Lower leg skin (tissue), 4 donors: Measurements from ENCODE around the gene CNNM2. TPM values are rescaled to one million over a fixed set of nuclear protein-coding genes. Genes with fewer than 3 reads are reported as not detected.

Experiments used
- DNase-seq, 2 donors: peaks; one replicate each; pipeline ENCODE4 v3.0.0-alpha.2; 2019; ENCODE audit warnings: low spot score in 2 of 2
- H3K4me3 ChIP-seq: fragments of 200-600 bp; sonication (generic); 2 replicates; pipeline ENCODE4 v1.5.1; 2017; ENCODE audit warnings: mild to moderate bottlenecking, low read depth; ENCODE audit not compliant: poor library complexity, severe bottlenecking
- CTCF ChIP-seq, 3 donors: fragments of 450-650 bp; IDR thresholded peaks; one replicate each; pipeline ENCODE4 v1.5.1; 2016; ENCODE audit warnings: antibody characterized with exemption in 3 of 3, mild to moderate bottlenecking in 3 of 3, moderate library complexity in 2 of 3
- POLR2A ChIP-seq, 2 donors: fragments of 450-650 bp; IDR thresholded peaks; one replicate each; pipeline ENCODE4 v1.6.1; 2016 to 2017; ENCODE audit warnings: antibody characterized with exemption in 2 of 2, mild to moderate bottlenecking in 1 of 2, moderate library complexity in 1 of 2
- WGBS, 2 donors: methylation state at CpG; one replicate each; pipeline ENCODE4 v1.1.5; 2018; 5-methylcytosine and 5-hydroxymethylcytosine counted together
- intact Hi-C: fragments of 100-400 bp; cut with DNase I; formaldehyde crosslinking; loops from one replicate; pipeline ENCODE4 v1.15.0; 2023; ENCODE audit warnings: low total_unique reads
- total RNA-seq, 4 donors: library from RNA; depleted of rRNA; stranded (reverse); fragments of >200 nt; gene quantifications; one replicate each; pipeline ENCODE4 v1.1.0, GENCODE V29; 2016

The CNNM2 gene
- total RNA-seq, 4 donors from 2014 or later, result 9.6 to 21.9 (median 14.5) TPM

DNA sequence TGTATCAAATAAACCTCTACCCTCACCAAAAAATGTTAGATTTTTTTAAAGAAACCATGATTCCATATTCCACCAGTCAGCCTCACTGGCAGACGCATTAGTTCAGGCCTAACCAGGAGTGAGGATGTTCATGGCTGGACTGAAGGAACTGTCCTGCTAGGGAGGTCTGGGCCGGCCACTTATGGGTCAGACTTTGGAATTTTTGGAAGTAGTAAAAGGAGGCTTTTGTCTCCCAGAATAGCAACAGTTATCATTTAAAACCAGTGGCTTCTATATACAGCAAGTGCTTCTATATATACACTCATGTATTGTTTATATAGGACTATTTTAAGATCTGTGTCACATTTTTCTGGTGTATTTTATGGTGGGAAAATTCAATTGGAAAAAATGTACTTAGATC is 120.5 kb downstream of the CNNM2 start:
- WGBS, 2 donors, result 79 to 88% methylated on average over 2 of the region's 2 CpGs
- no peak for TF ChIP-seq CTCF (IDR thresholded peaks at IDR 0.05)
- TF ChIP-seq POLR2A (IDR thresholded peaks at IDR 0.05), result no peak

DNA sequence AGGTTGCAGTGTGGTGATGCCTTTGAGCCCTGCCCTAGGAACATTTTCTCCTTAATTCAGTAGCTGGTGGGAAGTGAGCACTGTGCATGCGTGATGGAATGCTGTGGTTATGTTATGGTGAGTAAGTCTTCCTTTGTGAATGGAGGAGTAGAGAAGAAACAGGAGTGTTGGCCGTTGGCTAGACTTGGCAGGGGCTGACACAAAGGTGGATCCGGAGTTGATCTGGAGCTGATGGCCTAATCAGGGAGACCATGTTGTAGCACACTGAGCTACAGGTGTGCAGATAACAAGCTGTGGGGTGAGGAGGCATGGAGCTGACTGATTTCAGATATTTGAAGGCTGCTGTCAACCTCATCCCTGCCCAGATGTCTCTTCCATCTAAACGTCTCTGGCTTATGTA is 122.3 kb downstream of the CNNM2 start:
- DNase-seq, result no peak
- intact Hi-C loops, result no loop called here
- WGBS, 2 donors, result 85 to 86% methylated on average over 4 of the region's 4 CpGs
- H3K4me3 ChIP-seq, result no peak overlapping the region
- TF ChIP-seq CTCF (IDR thresholded peaks at IDR 0.05) (no peak), POLR2A (IDR thresholded peaks at IDR 0.05) (no peak)

More for the DNA sequence above, 120.5 kb downstream of the CNNM2 start:
- no peak overlapping the region for H3K4me3 ChIP-seq
- intact Hi-C loops, result no loop called here
- DNase-seq, result no peak

DNA sequence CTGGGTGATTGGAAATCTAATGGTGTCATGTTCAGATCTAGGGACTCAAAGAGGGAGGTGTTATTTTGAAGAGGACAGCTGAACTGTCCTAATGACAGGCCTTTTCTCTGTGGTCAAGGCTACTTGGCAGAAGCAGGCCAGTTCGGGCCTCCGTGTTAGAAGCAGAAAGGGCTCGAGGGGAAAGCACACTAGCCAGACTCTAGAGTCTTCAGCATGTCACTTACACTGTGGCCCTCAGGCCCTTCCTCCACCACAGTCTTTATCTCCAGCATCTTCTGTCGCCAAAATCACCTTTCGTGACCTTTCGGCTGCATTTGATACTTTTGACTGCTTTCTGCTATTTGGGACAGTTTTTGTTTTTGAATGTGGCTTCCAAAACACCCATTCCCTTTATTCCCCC is 123.3 kb downstream of the CNNM2 start:
- intact Hi-C loops, result no loop called here
- no peak overlapping the region for H3K4me3 ChIP-seq
- no peak for DNase-seq
- WGBS, 2 donors, result 92% methylated on average over 6 of the region's 6 CpGs
- TF ChIP-seq POLR2A (IDR thresholded peaks at IDR 0.05) (no peak), CTCF (IDR thresholded peaks at IDR 0.05) (no peak)

DNA sequence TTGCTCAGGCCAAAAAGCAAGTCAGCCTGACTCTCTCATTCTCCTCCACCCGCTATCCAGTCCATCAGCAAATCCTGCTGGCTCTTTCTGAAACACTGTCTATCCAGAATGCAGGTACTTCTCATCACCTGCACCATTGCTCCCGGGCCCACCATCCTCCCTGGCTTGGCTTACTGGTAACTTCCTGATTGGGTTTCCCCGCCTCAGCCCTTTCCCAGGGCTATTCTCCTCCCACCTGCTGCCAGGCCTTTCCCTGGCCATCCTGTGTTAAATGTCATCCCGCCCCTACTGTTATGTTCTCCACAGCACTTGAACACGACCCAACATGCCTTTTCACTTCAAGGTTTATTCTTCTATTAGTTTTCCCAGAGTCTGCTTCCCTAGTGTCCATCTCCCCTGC is 124.0 kb downstream of the CNNM2 start:
- no peak for TF ChIP-seq POLR2A (IDR thresholded peaks at IDR 0.05)
- no peak for TF ChIP-seq CTCF (IDR thresholded peaks at IDR 0.05)
- DNase-seq, result no peak
- intact Hi-C loops, result no loop called here
- WGBS, 2 donors, result 69 to 77% methylated on average over 5 of the region's 5 CpGs
- H3K4me3 ChIP-seq, result no peak overlapping the region

DNA sequence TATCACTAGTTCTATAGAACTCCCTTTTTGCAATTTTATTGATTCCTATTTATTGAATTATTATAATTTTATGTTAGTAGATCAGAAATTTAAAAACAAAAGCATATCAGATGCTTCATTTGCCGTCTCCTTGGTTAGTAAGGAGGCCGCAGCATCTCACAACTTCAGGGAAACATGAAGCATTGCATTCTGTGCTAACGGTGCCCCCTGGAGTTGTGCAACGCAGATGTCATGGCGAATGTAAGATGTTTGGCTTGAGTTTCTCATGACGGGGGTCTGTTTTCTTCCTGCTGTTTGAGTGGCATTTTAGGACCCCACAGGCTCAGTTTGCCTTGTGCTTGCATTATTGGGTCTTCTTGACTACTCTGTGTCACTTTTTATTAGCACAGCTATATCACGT is 124.8 kb downstream of the CNNM2 start:
- DNase-seq, result no peak
- no peak overlapping the region for H3K4me3 ChIP-seq
- 94 to 95% methylated on average over 7 of the region's 7 CpGs for WGBS, 2 donors
- TF ChIP-seq CTCF (IDR thresholded peaks at IDR 0.05), result no peak
- no peak for TF ChIP-seq POLR2A (IDR thresholded peaks at IDR 0.05)
- intact Hi-C loops, result no loop called here

DNA sequence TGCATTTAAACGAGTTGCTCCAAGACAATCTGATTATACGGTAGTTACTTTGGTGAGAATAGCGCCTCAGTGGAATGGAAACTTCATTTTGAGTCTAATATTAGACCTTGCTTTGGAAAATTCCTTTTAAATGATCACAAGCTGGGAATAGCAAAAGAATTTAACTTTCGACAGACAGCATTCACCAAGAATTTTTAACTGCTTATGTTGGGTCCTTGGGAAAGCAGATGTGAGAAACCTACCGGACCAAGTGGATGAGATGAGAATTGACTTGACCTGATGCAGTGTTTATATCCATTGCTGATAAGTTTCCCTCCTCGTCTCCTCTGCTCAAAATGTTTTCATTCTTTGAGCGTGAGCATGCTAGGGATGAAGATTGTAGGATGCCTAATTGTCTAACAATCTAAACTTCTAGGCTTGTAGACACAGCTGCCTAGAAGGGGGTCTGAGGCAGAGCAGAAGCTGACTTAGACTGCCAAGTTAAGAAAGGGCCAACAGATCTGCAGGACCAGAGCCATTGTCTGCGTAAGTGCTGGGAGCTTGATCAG is 126.9 kb downstream of the CNNM2 start:
- TF ChIP-seq CTCF (IDR thresholded peaks at IDR 0.05) (no peak), POLR2A (IDR thresholded peaks at IDR 0.05) (no peak)
- WGBS, 2 donors, result 61 to 62% methylated on average over 8 of the region's 8 CpGs
- intact Hi-C loops, result no loop called here
- H3K4me3 ChIP-seq, result no peak overlapping the region
- no peak for DNase-seq
